Common myeloid progenitor, CD34-positive (primary cell): ENCODE data around the gene A1BG.
"Not testable (repeated sequence)": the region's sequence is repeated elsewhere in the genome, so short reads cannot be mapped to it uniquely, and the experiment has no call there.

Experiments
- CTCF ChIA-PET: fragments of 350-600 bp; sonication (Branson Sonifier 250); formaldehyde crosslinking; loops from one replicate; lab custom pipeline; 2021; ENCODE audit warnings: antibody characterized with exemption; lab: Charles Lee
- POLR2A ChIA-PET: fragments of 350-600 bp; sonication (Branson Sonifier 250); formaldehyde crosslinking; loops from one replicate; lab custom pipeline; 2021; ENCODE audit warnings: antibody characterized with exemption; lab: Charles Lee
- DNase-seq, 3 donors: peaks; one replicate each; pipeline versions ENCODE4 v3.0.0 to v3.0.0-alpha.2; 2013
- H3K27ac ChIP-seq, 2 experiments: 1 replicate in 1 of 2; 2 replicates in 1 of 2; pipeline ENCODE4 v1.7.0; 2013; ENCODE audit warnings: inconsistent platforms in 2 of 2, low read length in 2 of 2, mild to moderate bottlenecking in 2 of 2, low read depth in 1 of 2, moderate library complexity in 1 of 2; ENCODE audit not compliant: severe bottlenecking in 2 of 2, insufficient read depth in 1 of 2, poor library complexity in 1 of 2
- H3K27me3 ChIP-seq, 5 experiments: replicated peaks in 2 of 5; 1 replicate in 3 of 5; 2 replicates in 2 of 5; pipeline versions ENCODE4 v1.6.1 to v1.7.0; 2013; ENCODE audit warnings: low read length in 4 of 5, mild to moderate bottlenecking in 2 of 5, moderate library complexity in 2 of 5, inconsistent platforms in 1 of 5; ENCODE audit not compliant: insufficient read depth in 5 of 5, control insufficient read depth in 4 of 5
- H3K36me3 ChIP-seq, 4 experiments: 1 replicate in 2 of 4; 2 replicates in 2 of 4; pipeline versions ENCODE4 v1.6.1 to v1.7.0; 2013; ENCODE audit warnings: low read length in 3 of 4, control low read depth in 1 of 4, mild to moderate bottlenecking in 1 of 4; ENCODE audit not compliant: control insufficient read depth in 4 of 4, insufficient read depth in 4 of 4
- H3K4me1 ChIP-seq, 4 experiments: 1 replicate in 3 of 4; 2 replicates in 1 of 4; pipeline versions ENCODE4 v1.6.1 to v1.7.1; 2013; ENCODE audit warnings: low read length in 3 of 4, mild to moderate bottlenecking in 3 of 4, control low read depth in 1 of 4, inconsistent platforms in 1 of 4, moderate library complexity in 1 of 4; ENCODE audit not compliant: control insufficient read depth in 4 of 4, insufficient read depth in 4 of 4; ENCODE audit errors: control extremely low read depth in 1 of 4
- H3K4me3 ChIP-seq, 7 experiments: 1 replicate in 4 of 7; 2 replicates in 3 of 7; pipeline versions ENCODE4 v1.5.1 to v1.7.0; 2013; ENCODE audit warnings: mild to moderate bottlenecking in 7 of 7, low read length in 6 of 7, moderate library complexity in 6 of 7, inconsistent platforms in 2 of 7, low read depth in 2 of 7, control low read depth in 1 of 7; ENCODE audit not compliant: insufficient read depth in 4 of 7, control insufficient read depth in 1 of 7; ENCODE audit errors: extremely low read depth in 1 of 7
- H3K9me3 ChIP-seq, 5 experiments: 1 replicate in 4 of 5; 2 replicates in 1 of 5; pipeline versions ENCODE4 v1.6.1 to v1.7.1; 2013; ENCODE audit warnings: low read length in 4 of 5, mild to moderate bottlenecking in 2 of 5, inconsistent platforms in 1 of 5, low read depth in 1 of 5, moderate library complexity in 1 of 5; ENCODE audit not compliant: control insufficient read depth in 4 of 5, insufficient read depth in 2 of 5; ENCODE audit errors: control extremely low read depth in 1 of 5
- WGBS: methylation state at CpG from one replicate; pipeline ENCODE4 v1.1.5; 2013; ENCODE audit not compliant: insufficient coverage; 5-methylcytosine and 5-hydroxymethylcytosine counted together

The A1BG gene

DNA sequence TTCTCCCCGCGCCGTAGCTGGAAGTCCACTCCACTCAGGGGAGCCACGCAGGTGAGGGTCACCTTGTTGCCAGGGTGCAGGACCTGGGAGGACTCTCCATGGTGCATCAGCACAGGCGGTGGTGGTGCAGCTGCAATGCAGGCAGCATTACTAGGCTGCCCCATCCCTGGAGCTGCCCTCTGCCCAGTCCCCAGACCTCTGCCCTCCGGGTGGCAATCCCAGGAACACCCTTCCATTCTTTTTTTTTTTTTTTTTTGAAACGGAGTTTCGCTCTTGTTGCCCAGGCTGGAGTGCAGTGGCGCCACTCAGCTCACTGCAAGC lies 1.8 kb downstream of the A1BG start:
- no peaks in the 10 kb centered on the region for H3K9me3 ChIP-seq
- CTCF ChIA-PET, result interaction anchor here (1.1 kb wide), 1 partner anchor 15 kb away, joined by 4 read pairs; no protein-coding TSS in a partner anchor

DNA sequence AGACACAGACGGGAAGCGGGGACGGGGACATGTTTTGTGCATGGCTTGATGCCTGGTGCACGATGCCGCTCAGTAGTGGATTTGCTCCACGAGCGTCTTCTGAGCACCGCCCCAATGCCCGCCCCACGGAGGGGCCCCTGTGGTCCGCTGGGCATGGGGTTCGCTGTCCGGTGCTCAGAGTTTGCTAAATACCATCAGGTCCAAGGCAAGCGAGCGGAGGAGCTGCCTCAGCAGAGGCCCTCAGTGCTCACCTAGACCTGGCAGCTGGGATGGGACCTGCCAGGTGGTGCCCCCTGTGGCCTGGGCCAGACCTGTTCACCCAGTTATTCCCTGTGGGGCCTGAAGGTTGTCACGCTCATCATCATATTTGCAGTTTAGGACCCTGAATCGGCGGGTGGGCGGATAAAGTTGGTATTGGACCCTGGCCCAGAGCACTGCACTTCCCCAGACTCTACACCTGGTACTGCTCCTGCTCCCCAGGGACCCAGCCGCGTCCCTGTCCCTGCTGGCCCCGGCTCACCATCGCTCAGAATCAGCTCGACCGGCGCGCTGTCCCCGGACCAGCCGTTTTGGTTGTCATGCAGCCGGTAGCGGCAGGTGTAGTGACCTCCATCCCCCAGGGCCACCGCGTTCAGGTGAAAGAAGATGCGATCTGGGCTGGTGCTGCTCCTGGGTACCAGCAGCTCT lies 2.3 kb downstream of the A1BG start:
- 96% methylated on average over 34 of the region's 34 CpGs for WGBS
- ChIA-PET CTCF (interaction anchor here (1.1 kb wide), 1 partner anchor 15 kb away, joined by 4 read pairs; no protein-coding TSS in a partner anchor), POLR2A (interaction anchor here (0.6 kb wide), 1 partner anchor 30 kb away, joined by 6 read pairs; the partner anchor contains the start of gene ZNF837)
- no peak overlapping the region for H3K4me3 ChIP-seq
- H3K27ac ChIP-seq, result no peak overlapping the region
- DNase-seq, result no peak
- no peaks in the 10 kb centered on the region for H3K9me3 ChIP-seq
- H3K27me3 ChIP-seq, result peaks cover 0 to 3% (median 0%) of the 10 kb centered on the region in 5 experiments
- peaks cover 4 to 27% (median 21%) of the 10 kb centered on the region in 4 experiments for H3K4me1 ChIP-seq
- H3K36me3 ChIP-seq, result peaks cover 0 to 13% (median 2%) of the 10 kb centered on the region in 4 experiments

More for the DNA sequence above, 1.8 kb downstream of the A1BG start:
- H3K36me3 ChIP-seq, result peaks cover 0 to 13% (median 2%) of the 10 kb centered on the region in 4 experiments
- no peak overlapping the region for H3K27ac ChIP-seq
- peaks cover 4 to 30% (median 22%) of the 10 kb centered on the region in 4 experiments for H3K4me1 ChIP-seq
- no peak for DNase-seq
- WGBS, result 100% methylated on average over 6 of the region's 9 CpGs
- peaks cover 0 to 3% (median 0%) of the 10 kb centered on the region in 5 experiments for H3K27me3 ChIP-seq
- POLR2A ChIA-PET, result interaction anchor here (0.6 kb wide), 1 partner anchor 30 kb away, joined by 6 read pairs; the partner anchor contains the start of gene ZNF837
- no peak overlapping the region for H3K4me3 ChIP-seq

DNA sequence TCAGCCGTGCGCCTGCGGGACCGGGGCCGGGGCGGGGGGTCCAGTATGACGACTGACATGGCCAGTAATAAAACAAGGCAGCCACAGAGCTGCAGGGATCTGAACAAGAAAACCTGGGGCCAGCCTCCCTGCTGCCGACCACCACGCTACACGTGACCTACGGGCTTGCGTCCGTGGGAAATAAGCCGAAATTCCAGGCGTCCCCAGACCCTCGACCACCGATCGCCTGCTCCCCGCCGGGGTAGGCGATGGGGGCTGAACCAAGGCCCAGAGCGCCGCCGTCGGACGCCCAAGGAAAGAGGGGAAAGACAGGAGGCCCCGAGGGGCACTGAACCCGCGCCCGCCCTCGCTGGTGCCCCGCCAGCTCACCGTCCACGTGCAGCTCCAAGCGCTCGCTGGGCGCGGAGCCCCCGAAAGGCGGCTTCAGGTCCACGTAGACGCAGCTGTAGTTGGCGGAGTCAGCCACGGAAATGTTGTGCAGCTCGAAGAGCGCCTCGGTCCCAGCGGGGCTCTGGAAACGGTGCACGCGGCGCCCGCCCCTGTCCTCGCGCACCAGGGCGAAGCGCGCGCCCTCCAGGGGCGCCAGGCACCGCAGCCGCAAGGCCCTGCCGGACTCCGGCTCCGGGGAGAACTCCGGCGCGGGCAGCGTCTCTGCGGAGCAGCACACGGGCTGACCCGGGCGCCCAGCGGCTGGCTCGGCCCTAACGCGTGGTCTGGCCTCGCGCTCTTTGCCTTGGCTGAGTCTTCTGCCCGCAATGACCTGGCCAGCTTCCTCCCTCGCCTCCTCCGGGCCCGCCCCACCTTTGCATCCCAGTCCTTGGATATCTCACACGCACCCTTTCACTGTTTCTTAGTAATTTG lies 3.1 kb downstream of the A1BG start:
- Histone ChIP-seq H3K36me3 (peaks cover 0 to 13% (median 2%) of the 10 kb centered on the region in 4 experiments), H3K9me3 (no peaks in the 10 kb centered on the region), H3K27ac (no peak overlapping the region), H3K4me3 (peak overlapping the region in 1 of 7 experiments; percentile 4), H3K4me1 (peaks cover 4 to 21% (median 19%) of the 10 kb centered on the region in 4 experiments), H3K27me3 (no peaks in the 10 kb centered on the region)
- ChIA-PET CTCF (interaction anchor here (1.4 kb wide), 1 partner anchor 26 kb away, joined by 3 read pairs; no protein-coding TSS in a partner anchor), POLR2A (no interaction called here)
- WGBS, result 81% methylated on average over 82 of the region's 84 CpGs
- DNase-seq, result no peak

DNA sequence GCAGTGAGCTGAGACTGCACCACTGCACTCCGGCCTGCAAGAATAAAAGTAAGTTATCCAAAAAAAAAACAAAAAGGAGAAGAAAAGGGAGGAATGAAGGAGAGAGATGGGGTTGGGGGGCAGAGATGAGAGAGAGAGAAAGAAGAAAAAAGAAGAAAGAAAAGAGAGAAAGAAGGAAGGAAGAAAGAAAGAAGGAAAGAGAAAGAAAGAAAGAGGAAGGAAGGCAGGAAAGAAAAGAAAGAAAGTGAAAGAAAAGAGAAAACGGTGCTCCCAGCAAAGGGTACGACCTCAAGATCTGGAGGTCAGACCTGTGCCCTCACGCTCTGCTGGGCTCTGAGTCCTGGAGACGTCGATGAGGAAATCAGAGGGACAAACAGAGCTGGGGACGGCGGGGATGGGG lies 3.7 kb downstream of the A1BG start:
- Histone ChIP-seq H3K27me3 (no peaks in the 10 kb centered on the region), H3K36me3 (peaks cover 0 to 13% (median 2%) of the 10 kb centered on the region in 4 experiments), H3K27ac (no peak overlapping the region), H3K4me1 (peaks cover 4 to 21% (median 19%) of the 10 kb centered on the region in 4 experiments), H3K9me3 (no peaks in the 10 kb centered on the region), H3K4me3 (no peak overlapping the region)
- 81% methylated on average over 8 of the region's 8 CpGs for WGBS
- POLR2A ChIA-PET, result no interaction called here
- DNase-seq, result no peak
- CTCF ChIA-PET, result interaction anchor here (1.4 kb wide), 1 partner anchor 25 kb away, joined by 3 read pairs; no protein-coding TSS in a partner anchor

DNA sequence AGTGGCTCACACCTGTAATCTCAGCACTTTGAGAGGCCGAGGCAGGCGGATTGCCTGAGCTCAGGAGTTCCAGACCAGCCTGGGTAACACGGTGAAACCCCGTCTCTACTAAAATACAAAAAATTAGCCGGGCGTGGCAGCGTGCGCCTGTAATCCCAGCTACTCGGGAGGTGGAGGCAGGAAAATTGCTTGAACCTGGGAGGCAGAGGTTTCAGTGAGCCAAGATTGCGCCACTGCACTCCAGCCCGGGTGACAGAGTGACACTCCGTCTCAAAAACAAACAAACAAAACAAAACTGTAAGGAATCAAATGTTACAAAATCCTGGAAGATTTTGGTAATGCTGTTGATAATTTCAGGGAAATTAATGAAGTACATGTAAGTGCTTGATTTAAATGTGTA lies 5.2 kb downstream of the A1BG start:
- DNase-seq, H3K27me3 ChIP-seq, H3K9me3 ChIP-seq, H3K27ac ChIP-seq: not testable (repeated sequence)
- ChIA-PET CTCF (interaction anchor here (2.2 kb wide), 1 partner anchor 8 kb away, joined by 5 read pairs; no protein-coding TSS in a partner anchor), POLR2A (interaction anchor here (1.4 to 1.8 kb wide), 3 partner anchors 14 to 42 kb away, joined by 3 to 9 read pairs (median 6); partner anchors contain the start of gene ZNF497)
- peaks cover 4 to 21% (median 19%) of the 10 kb centered on the region in 4 experiments for H3K4me1 ChIP-seq
- H3K36me3 ChIP-seq, result peaks cover 0 to 11% (median 0%) of the 10 kb centered on the region in 4 experiments
- 33% methylated on average over 8 of the region's 12 CpGs for WGBS
- peak overlapping the region in 6 of 7 experiments; percentile 64 to 88 (median 75) for H3K4me3 ChIP-seq

DNA sequence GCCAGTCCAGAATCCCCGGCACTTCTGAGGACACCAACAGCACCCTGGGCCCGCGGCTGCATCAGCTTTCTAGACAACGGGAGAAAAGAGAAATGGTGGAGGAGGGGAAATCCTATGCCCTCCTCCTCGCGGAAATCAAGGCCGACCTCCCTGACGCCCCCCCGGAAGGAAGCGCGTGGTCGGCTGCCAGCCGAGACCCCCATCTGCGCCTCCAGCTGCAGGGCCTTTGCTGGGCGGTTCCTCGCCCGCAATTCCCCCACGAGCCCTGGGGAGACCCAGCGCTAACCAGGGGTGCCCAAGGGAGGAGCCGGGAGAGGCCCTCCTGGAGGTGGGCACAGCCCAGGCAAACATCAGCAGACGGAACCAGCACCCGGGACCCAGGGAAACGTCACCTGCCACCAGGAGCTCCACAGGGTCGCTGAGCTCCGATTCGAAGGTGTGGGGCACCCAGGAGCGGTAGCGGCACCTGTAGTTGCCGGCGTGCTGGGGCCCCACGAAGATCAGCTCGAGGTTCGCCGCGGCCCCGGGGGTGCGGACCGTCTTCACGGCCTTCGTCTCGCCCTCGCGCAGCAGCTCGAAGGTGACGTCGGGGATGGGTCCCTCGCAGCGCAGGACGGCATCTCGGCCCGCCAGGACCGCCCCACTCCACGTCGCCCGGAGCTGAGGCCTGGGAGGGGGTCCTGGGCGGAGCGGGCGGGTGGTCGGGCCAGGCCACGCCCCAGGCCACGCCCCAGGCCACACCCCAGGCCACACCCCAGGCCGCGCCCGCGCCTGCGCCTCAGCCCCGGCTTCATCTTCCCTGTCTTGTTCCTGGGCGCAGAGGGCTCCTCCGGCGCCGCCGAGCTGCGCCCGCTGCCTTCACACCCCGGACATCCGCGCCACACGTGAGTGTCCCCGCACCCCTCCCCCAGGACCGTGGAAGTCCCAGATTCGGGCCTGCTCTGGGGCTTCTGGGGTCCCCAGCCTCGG lies 6.0 kb downstream of the A1BG start:
- H3K9me3 ChIP-seq, result no peaks in the 10 kb centered on the region
- H3K27me3 ChIP-seq, result no peaks in the 10 kb centered on the region
- ChIA-PET POLR2A (interaction anchor here (1.1 to 1.8 kb wide), 6 partner anchors 9 to 42 kb away, joined by 3 to 9 read pairs (median 4); partner anchors contain the start of genes ZNF497 and ZSCAN22), CTCF (interaction anchor here (0.7 to 2.2 kb wide), 4 partner anchors 9 to 17 kb away, joined by 3 to 8 read pairs (median 4); no protein-coding TSS in a partner anchor)
- H3K4me1 ChIP-seq, result peaks cover 4 to 21% (median 19%) of the 10 kb centered on the region in 4 experiments
- H3K36me3 ChIP-seq, result peaks cover 0 to 11% (median 0%) of the 10 kb centered on the region in 4 experiments
- peak overlapping the region; percentile 32 to 50 for H3K27ac ChIP-seq
- H3K4me3 ChIP-seq, result peak overlapping the region; percentile 34 to 88 (median 71)
- under 1% methylated on average over 58 of the region's 82 CpGs for WGBS
- DNase-seq, result peak; percentile 59 to 83 (median 73)
